ENCODE results near the gene CCDC178. TPM values are rescaled to one million over a fixed set of nuclear protein-coding genes. Genes with fewer than 3 reads are reported as not detected.

Gene CCDC178
- total RNA-seq, 2 donors from 2014 or later, result 1.6 TPM; not detected in 1

- no peaks in the 10 kb centered on the region for H3K9me3 ChIP-seq
- H3K27me3 ChIP-seq (replicated peaks; ENCODE audit: insufficient read depth), result no peaks in the 10 kb centered on the region
- no peak overlapping the region for H3K4me3 ChIP-seq
- H3K36me3 ChIP-seq, result no peaks in the 10 kb centered on the region
- H3K27ac ChIP-seq, result no peak overlapping the region
- TF ChIP-seq CTCF (IDR thresholded peaks at IDR 0.05), result no peak
- no peak for DNase-seq (ENCODE audit: low spot score)
- no peak for ATAC-seq (ENCODE audit: insufficient number of reproducible peaks, low FRiP score, low read depth)
- H3K4me1 ChIP-seq (ENCODE audit: control insufficient read depth in 1 of 2, low read depth in 2 of 2), result no peaks in the 10 kb centered on the region
Measured at GRCh38 chr18:32911660-32912284, 528.7 kb downstream of the CCDC178 start.

GRCh38 chr18:32910694-32911296 lies 529.7 kb downstream of the CCDC178 start:
- no peaks in the 10 kb centered on the region for H3K4me1 ChIP-seq (ENCODE audit: control insufficient read depth in 1 of 2, low read depth in 2 of 2)
- H3K9me3 ChIP-seq, result no peaks in the 10 kb centered on the region
- H3K27ac ChIP-seq, result no peak overlapping the region
- TF ChIP-seq CTCF (IDR thresholded peaks at IDR 0.05), result no peak
- no peaks in the 10 kb centered on the region for H3K27me3 ChIP-seq (replicated peaks; ENCODE audit: insufficient read depth)
- H3K36me3 ChIP-seq, result no peaks in the 10 kb centered on the region
- DNase-seq (ENCODE audit: low spot score) (no peak), ATAC-seq (ENCODE audit: insufficient number of reproducible peaks, low FRiP score, low read depth) (no peak)
- H3K4me3 ChIP-seq, result no peak overlapping the region

GRCh38 chr18:32909798-32910561 lies 530.5 kb downstream of the CCDC178 start:
- ATAC-seq (ENCODE audit: insufficient number of reproducible peaks, low FRiP score, low read depth) (no peak), DNase-seq (ENCODE audit: low spot score) (no peak)
- no peak for TF ChIP-seq CTCF (IDR thresholded peaks at IDR 0.05)
- H3K4me1 ChIP-seq (ENCODE audit: control insufficient read depth in 1 of 2, low read depth in 2 of 2), result no peaks in the 10 kb centered on the region
- no peak overlapping the region for H3K4me3 ChIP-seq
- no peaks in the 10 kb centered on the region for H3K9me3 ChIP-seq
- no peak overlapping the region for H3K27ac ChIP-seq
- no peaks in the 10 kb centered on the region for H3K27me3 ChIP-seq (replicated peaks; ENCODE audit: insufficient read depth)
- no peaks in the 10 kb centered on the region for H3K36me3 ChIP-seq

GRCh38 chr18:32908424-32908805 lies 532.1 kb downstream of the CCDC178 start:
- DNase-seq (ENCODE audit: low spot score) (no peak), ATAC-seq (ENCODE audit: insufficient number of reproducible peaks, low FRiP score, low read depth) (no peak)
- Histone ChIP-seq H3K36me3 (no peaks in the 10 kb centered on the region), H3K27ac (no peak overlapping the region), H3K9me3 (no peaks in the 10 kb centered on the region), H3K4me1 (ENCODE audit: control insufficient read depth in 1 of 2, low read depth in 2 of 2) (no peaks in the 10 kb centered on the region), H3K4me3 (no peak overlapping the region), H3K27me3 (replicated peaks; ENCODE audit: insufficient read depth) (no peaks in the 10 kb centered on the region)
- no peak for TF ChIP-seq CTCF (IDR thresholded peaks at IDR 0.05)

GRCh38 chr18:32907648-32908423 lies 532.7 kb downstream of the CCDC178 start:
- TF ChIP-seq CTCF (IDR thresholded peaks at IDR 0.05), result no peak
- Histone ChIP-seq H3K27ac (no peak overlapping the region), H3K27me3 (replicated peaks; ENCODE audit: insufficient read depth) (no peaks in the 10 kb centered on the region), H3K9me3 (no peaks in the 10 kb centered on the region), H3K4me3 (no peak overlapping the region), H3K36me3 (no peaks in the 10 kb centered on the region), H3K4me1 (ENCODE audit: control insufficient read depth in 1 of 2, low read depth in 2 of 2) (no peaks in the 10 kb centered on the region)
- no peak for DNase-seq (ENCODE audit: low spot score)
- ATAC-seq (ENCODE audit: insufficient number of reproducible peaks, low FRiP score, low read depth), result no peak
